KMS-11 (cell line): ENCODE data around the gene ARHGEF28.

Experiments used
- H2AFZ ChIP-seq: fragments of 200-600 bp; sonication (generic); 2 replicates; pipeline ENCODE4 v1.6.1; 2016; ENCODE audit warnings: antibody characterized with exemption, mixed run types, low read depth
- H3K27ac ChIP-seq: fragments of 200-600 bp; sonication (generic); 2 replicates; pipeline ENCODE4 v1.6.1; 2016; ENCODE audit warnings: mild to moderate bottlenecking, mixed run types
- H3K27me3 ChIP-seq: fragments of 200-600 bp; sonication (generic); 2 replicates; pipeline ENCODE4 v1.6.1; 2017; ENCODE audit warnings: mild to moderate bottlenecking, low read depth, mixed run types, moderate library complexity; ENCODE audit not compliant: insufficient read depth
- H3K36me3 ChIP-seq: fragments of 200-600 bp; sonication (generic); 2 replicates; pipeline ENCODE4 v1.6.1; 2017; ENCODE audit warnings: mild to moderate bottlenecking, mixed run types; ENCODE audit not compliant: insufficient read depth
- H3K4me1 ChIP-seq: fragments of 200-600 bp; sonication (generic); 2 replicates; pipeline ENCODE4 v1.6.1; 2016; ENCODE audit warnings: mild to moderate bottlenecking, low read depth, mixed run types; ENCODE audit not compliant: poor library complexity, severe bottlenecking
- H3K4me2 ChIP-seq: fragments of 200-600 bp; sonication (generic); 2 replicates; pipeline ENCODE4 v1.7.0; 2016; ENCODE audit warnings: mild to moderate bottlenecking, mixed run types
- H3K4me3 ChIP-seq: fragments of 200-600 bp; sonication (generic); IDR thresholded peaks from 2 replicates; pipeline ENCODE4 v1.6.1; 2017; ENCODE audit warnings: low read depth, low read length, mixed read lengths; ENCODE audit not compliant: insufficient read depth
- H3K79me2 ChIP-seq: fragments of 200-600 bp; sonication (generic); 2 replicates; pipeline ENCODE4 v1.6.1; 2016; ENCODE audit warnings: low read depth, mixed run types; ENCODE audit not compliant: insufficient read depth
- H3K9ac ChIP-seq: fragments of 200-600 bp; sonication (generic); 2 replicates; pipeline ENCODE4 v1.6.1; 2016; ENCODE audit warnings: mild to moderate bottlenecking, mixed run types
- H4K20me1 ChIP-seq: fragments of 200-600 bp; sonication (generic); 2 replicates; pipeline ENCODE4 v1.6.1; 2016; ENCODE audit warnings: mild to moderate bottlenecking, mixed run types; ENCODE audit not compliant: insufficient read depth
- TF ChIP-seq, protein P1 (sequence below): fragments of 200-600 bp; sonication (generic); conservative IDR thresholded peaks from 2 replicates; pipeline ENCODE4 v1.6.1; 2017; ENCODE audit warnings: low read depth, mild to moderate bottlenecking, antibody characterized with exemption, low read length, moderate library complexity, mixed read lengths

ARHGEF28 gene

DNA sequence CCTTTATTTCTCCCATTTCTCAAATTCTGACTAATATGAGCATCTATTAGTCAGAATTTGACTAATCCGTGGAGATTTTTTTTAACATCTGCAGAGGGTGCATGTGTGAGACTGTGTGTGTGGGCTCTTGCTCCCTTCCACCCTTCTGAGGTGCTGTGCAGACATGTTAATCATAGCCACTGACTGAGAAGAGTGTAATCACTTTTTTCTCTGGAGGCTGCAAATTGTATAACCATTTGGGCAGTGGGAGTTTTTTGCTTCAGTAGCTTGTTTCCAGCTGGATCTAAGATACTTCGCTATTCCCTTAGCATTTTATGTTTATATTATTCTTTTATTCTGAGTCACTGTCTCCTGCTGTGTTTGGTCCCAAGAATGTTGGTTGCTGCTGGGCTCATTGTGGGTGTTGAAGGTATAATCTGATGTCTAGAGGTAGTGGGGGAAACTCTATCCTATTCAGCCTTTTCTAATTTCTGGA, 66.2 kb downstream of the ARHGEF28 start:
- Histone ChIP-seq H3K27me3 (no peaks in the 10 kb centered on the region), H2AFZ (no peak overlapping the region), H3K4me1 (peaks cover 13% of the 10 kb centered on the region), H3K4me2 (no peak overlapping the region), H4K20me1 (no peaks in the 10 kb centered on the region), H3K4me3 (no peak overlapping the region), H3K9ac (no peak overlapping the region), H3K79me2 (no peaks in the 10 kb centered on the region), H3K36me3 (no peaks in the 10 kb centered on the region), H3K27ac (no peak overlapping the region)
- TF ChIP-seq, protein P1, sequence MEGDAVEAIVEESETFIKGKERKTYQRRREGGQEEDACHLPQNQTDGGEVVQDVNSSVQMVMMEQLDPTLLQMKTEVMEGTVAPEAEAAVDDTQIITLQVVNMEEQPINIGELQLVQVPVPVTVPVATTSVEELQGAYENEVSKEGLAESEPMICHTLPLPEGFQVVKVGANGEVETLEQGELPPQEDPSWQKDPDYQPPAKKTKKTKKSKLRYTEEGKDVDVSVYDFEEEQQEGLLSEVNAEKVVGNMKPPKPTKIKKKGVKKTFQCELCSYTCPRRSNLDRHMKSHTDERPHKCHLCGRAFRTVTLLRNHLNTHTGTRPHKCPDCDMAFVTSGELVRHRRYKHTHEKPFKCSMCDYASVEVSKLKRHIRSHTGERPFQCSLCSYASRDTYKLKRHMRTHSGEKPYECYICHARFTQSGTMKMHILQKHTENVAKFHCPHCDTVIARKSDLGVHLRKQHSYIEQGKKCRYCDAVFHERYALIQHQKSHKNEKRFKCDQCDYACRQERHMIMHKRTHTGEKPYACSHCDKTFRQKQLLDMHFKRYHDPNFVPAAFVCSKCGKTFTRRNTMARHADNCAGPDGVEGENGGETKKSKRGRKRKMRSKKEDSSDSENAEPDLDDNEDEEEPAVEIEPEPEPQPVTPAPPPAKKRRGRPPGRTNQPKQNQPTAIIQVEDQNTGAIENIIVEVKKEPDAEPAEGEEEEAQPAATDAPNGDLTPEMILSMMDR: no peak

DNA sequence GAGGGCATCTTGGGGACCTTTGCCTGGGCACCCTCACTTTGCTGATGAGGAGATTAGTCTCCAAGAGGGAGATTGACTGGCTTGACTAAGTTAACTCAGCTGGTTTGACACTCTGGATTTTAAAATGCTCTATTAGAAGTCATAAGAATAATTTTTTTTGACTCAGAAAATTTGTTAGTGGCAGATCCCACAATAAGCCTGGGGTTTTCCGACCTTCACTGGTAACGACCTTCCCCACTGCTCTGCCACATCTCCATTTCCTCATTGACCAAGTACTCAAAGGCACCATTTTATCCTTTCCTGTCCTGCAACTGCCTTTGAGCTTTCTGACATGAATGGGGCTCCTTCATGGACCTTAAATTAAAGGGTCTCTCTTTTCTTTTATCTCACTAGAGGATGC, 67.0 kb downstream of the ARHGEF28 start:
- no peaks in the 10 kb centered on the region for H3K36me3 ChIP-seq
- H3K27ac ChIP-seq: no peak overlapping the region
- H3K27me3 ChIP-seq: no peaks in the 10 kb centered on the region
- H3K4me3 ChIP-seq: no peak overlapping the region
- no peaks in the 10 kb centered on the region for H3K79me2 ChIP-seq
- H4K20me1 ChIP-seq: no peaks in the 10 kb centered on the region
- H3K4me2 ChIP-seq: no peak overlapping the region
- peaks cover 13% of the 10 kb centered on the region for H3K4me1 ChIP-seq
- no peak overlapping the region for H3K9ac ChIP-seq
- H2AFZ ChIP-seq: peak overlapping the region; percentile 41; the same call in 1 of the 2 replicates
- TF ChIP-seq, protein P1: no peak

DNA sequence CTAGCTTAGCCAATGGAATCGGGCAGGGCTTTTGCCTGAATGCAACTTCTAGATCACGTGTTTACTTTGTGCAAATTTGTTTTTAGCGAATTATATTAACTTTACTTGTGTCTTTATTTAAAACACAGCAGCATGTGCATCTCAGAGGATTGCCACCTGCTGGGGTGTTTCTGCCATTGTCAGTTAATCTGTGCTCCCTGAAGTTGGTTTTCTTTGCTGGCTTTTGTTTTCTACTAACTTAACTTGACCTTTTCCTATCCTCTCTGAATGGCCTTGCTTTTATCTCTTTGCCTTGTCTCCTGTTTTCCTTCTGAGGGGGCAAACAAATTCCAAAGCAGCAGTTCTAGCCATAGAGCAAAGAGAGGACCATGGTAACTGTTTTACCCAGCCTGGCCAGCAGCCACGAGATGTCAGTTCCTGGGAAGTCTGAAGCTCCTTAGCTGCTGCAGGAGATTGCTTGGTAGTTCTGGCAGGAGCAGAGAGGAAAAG, 67.6 kb downstream of the ARHGEF28 start:
- H4K20me1 ChIP-seq: no peaks in the 10 kb centered on the region
- TF ChIP-seq, protein P1: peak; percentile 61
- H3K9ac ChIP-seq: no peak overlapping the region
- no peak overlapping the region for H3K4me3 ChIP-seq
- no peaks in the 10 kb centered on the region for H3K27me3 ChIP-seq
- H3K79me2 ChIP-seq: no peaks in the 10 kb centered on the region
- H3K4me2 ChIP-seq: no peak overlapping the region
- H3K27ac ChIP-seq: no peak overlapping the region
- peaks cover 13% of the 10 kb centered on the region for H3K4me1 ChIP-seq
- H3K36me3 ChIP-seq: no peaks in the 10 kb centered on the region
- H2AFZ ChIP-seq: peak overlapping the region; percentile 41

DNA sequence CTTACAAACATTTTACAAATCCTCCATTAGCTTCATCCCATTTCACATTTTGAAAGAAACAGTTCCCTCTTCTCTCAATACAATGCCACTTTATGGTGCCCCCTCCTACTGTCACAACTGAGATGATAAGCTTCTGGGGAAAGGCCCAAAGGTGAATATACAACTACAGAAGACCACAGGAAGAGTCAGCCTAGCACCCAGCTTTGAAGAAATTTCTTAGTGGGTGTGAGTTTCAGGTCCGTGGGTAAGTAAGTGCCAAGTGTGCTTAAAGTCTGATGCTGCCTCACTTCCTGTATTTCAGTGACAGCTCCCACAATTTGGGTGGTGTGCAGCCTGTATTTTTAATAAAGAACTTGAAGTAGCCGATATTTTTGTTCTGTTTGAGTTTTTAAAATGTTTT, 68.1 kb downstream of the ARHGEF28 start:
- 0 out of 2 replicates have a peak overlapping the region, but pooled peaks have one; percentile 41 for H2AFZ ChIP-seq
- no peak overlapping the region for H3K4me3 ChIP-seq
- H3K4me1 ChIP-seq: peaks cover 13% of the 10 kb centered on the region
- H3K4me2 ChIP-seq: no peak overlapping the region
- H3K9ac ChIP-seq: no peak overlapping the region
- no peaks in the 10 kb centered on the region for H4K20me1 ChIP-seq
- H3K27me3 ChIP-seq: no peaks in the 10 kb centered on the region
- H3K79me2 ChIP-seq: no peaks in the 10 kb centered on the region
- H3K27ac ChIP-seq: no peak overlapping the region
- TF ChIP-seq, protein P1: no peak
- no peaks in the 10 kb centered on the region for H3K36me3 ChIP-seq
